HEK293 (cell line): ENCODE results near the gene ZNF438.

Source experiments
- CTCF ChIA-PET: fragments of 350-600 bp; formaldehyde crosslinking; extraction: SDS; loops from one replicate; lab custom pipeline; 2021; ENCODE audit warnings: antibody characterized with exemption; lab: Yijun Ruan, JAX
- POLR2A ChIA-PET: fragments of 300-600 bp; formaldehyde crosslinking; extraction: SDS; loops from one replicate; lab custom pipeline; 2020; ENCODE audit warnings: antibody characterized with exemption, inconsistent platforms; lab: Yijun Ruan, JAX
- H3K27ac ChIP-seq: fragments of 200-500 bp; sonication (Bioruptor generic); 2 replicates; pipeline ENCODE4 v1.5.1; 2014; ENCODE audit warnings: low read depth, low read length, control low read depth, inconsistent platforms; ENCODE audit errors: extremely low read depth
- H3K36me3 ChIP-seq, 2 experiments: fragments of 200-500 bp in 1 of 2; sonication (Bioruptor generic) in 1 of 2; 1 replicate in 1 of 2; 2 replicates in 1 of 2; pipeline ENCODE4 v1.5.1; 2014 to 2017; ENCODE audit warnings: inconsistent platforms in 2 of 2, low read length in 2 of 2; ENCODE audit not compliant: control insufficient read depth in 2 of 2, insufficient read depth in 1 of 2
- H3K4me1 ChIP-seq: fragments of 200-500 bp; sonication (Bioruptor generic); 2 replicates; pipeline ENCODE4 v1.5.1; 2014; ENCODE audit warnings: mild to moderate bottlenecking, low read length, inconsistent platforms; ENCODE audit not compliant: control insufficient read depth, insufficient read depth
- H3K4me3 ChIP-seq: 2 replicates; pipeline ENCODE4 v1.5.1; 2011; ENCODE audit warnings: low read depth, mild to moderate bottlenecking, control low read depth, low read length, moderate library complexity
- H3K9me3 ChIP-seq: fragments of 200-500 bp; sonication (Bioruptor generic); 2 replicates; pipeline ENCODE4 v1.5.1; 2014; ENCODE audit warnings: low read depth, low read length, inconsistent platforms; ENCODE audit not compliant: control insufficient read depth, insufficient read depth
- ELK4 ChIP-seq: IDR thresholded peaks from 2 replicates; pipeline ENCODE4 v1.6.1; 2011; ENCODE audit warnings: mild to moderate bottlenecking, low read depth, low read length, borderline replicate concordance
- GLI2 ChIP-seq: fragments of 450-650 bp; formaldehyde crosslinking; IDR thresholded peaks from 2 replicates; pipeline ENCODE4; 2017; ENCODE audit warnings: missing biosample characterization, missing genetic modification characterization, low read depth, borderline replicate concordance
- GLIS1 ChIP-seq: fragments of 450-650 bp; formaldehyde crosslinking; IDR thresholded peaks from 2 replicates; pipeline ENCODE4 v1.5.1; 2016; ENCODE audit warnings: missing biosample characterization, missing genetic modification characterization
- KLF16 ChIP-seq: fragments of 450-650 bp; formaldehyde crosslinking; IDR thresholded peaks from 2 replicates; pipeline ENCODE4 v1.5.1; 2017; ENCODE audit warnings: missing biosample characterization, missing genetic modification characterization
- KLF8 ChIP-seq: fragments of 450-650 bp; formaldehyde crosslinking; IDR thresholded peaks from 2 replicates; pipeline ENCODE4 v1.5.1; 2016; ENCODE audit warnings: missing biosample characterization, missing genetic modification characterization
- MYNN ChIP-seq: fragments of 450-650 bp; formaldehyde crosslinking; IDR thresholded peaks from 2 replicates; pipeline ENCODE4 v1.5.1; 2016; ENCODE audit warnings: missing biosample characterization, missing genetic modification characterization, borderline replicate concordance
- SP3 ChIP-seq: fragments of 450-650 bp; formaldehyde crosslinking; IDR thresholded peaks from 2 replicates; pipeline ENCODE4 v1.5.1; 2016; ENCODE audit warnings: missing biosample characterization, missing genetic modification characterization
- WT1 ChIP-seq: fragments of 450-650 bp; formaldehyde crosslinking; IDR thresholded peaks from 2 replicates; pipeline ENCODE4 v1.5.1; 2016; ENCODE audit warnings: missing biosample characterization, missing genetic modification characterization
- ZBTB10 ChIP-seq: fragments of 450-650 bp; formaldehyde crosslinking; IDR thresholded peaks from 2 replicates; pipeline ENCODE4 v1.5.1; 2016; ENCODE audit warnings: missing biosample characterization, missing genetic modification characterization
- ZBTB20 ChIP-seq: fragments of 450-650 bp; formaldehyde crosslinking; IDR thresholded peaks from 2 replicates; pipeline ENCODE4 v1.5.1; 2016; ENCODE audit warnings: missing biosample characterization, missing genetic modification characterization
- ZNF114 ChIP-seq: fragments of 450-650 bp; formaldehyde crosslinking; IDR thresholded peaks from 2 replicates; pipeline ENCODE4 v1.5.0; 2017; ENCODE audit warnings: missing biosample characterization, missing genetic modification characterization
- ZNF146 ChIP-seq: fragments of 450-650 bp; formaldehyde crosslinking; IDR thresholded peaks from 2 replicates; pipeline ENCODE4 v1.5.1; 2016; ENCODE audit warnings: missing biosample characterization, missing genetic modification characterization
- ZNF148 ChIP-seq: fragments of 450-650 bp; formaldehyde crosslinking; IDR thresholded peaks from 2 replicates; pipeline ENCODE4 v1.5.0; 2017; ENCODE audit warnings: missing biosample characterization, missing genetic modification characterization, borderline replicate concordance
- ZNF248 ChIP-seq: fragments of 450-650 bp; formaldehyde crosslinking; IDR thresholded peaks from 2 replicates; pipeline ENCODE4 v1.5.1; 2017; ENCODE audit warnings: missing biosample characterization, missing genetic modification characterization
- ZNF37A ChIP-seq: fragments of 450-650 bp; IDR thresholded peaks from 2 replicates; pipeline ENCODE4 v1.5.1; 2018; ENCODE audit warnings: missing biosample characterization, missing genetic modification characterization
- ZNF433 ChIP-seq: fragments of 450-650 bp; formaldehyde crosslinking; IDR thresholded peaks from 2 replicates; pipeline ENCODE4 v1.5.1; 2016; ENCODE audit warnings: missing biosample characterization, missing genetic modification characterization, low read depth
- ZNF473 ChIP-seq: fragments of 450-650 bp; formaldehyde crosslinking; IDR thresholded peaks from 2 replicates; pipeline ENCODE4 v1.5.1; 2017; ENCODE audit warnings: missing biosample characterization, missing genetic modification characterization
- ZNF521 ChIP-seq: fragments of 450-650 bp; formaldehyde crosslinking; IDR thresholded peaks from 2 replicates; pipeline ENCODE4 v1.5.1; 2017; ENCODE audit warnings: missing biosample characterization, mild to moderate bottlenecking, missing genetic modification characterization
- ZNF530 ChIP-seq: fragments of 450-650 bp; formaldehyde crosslinking; IDR thresholded peaks from 2 replicates; pipeline ENCODE4 v1.5.1; 2016; ENCODE audit warnings: low read depth, missing biosample characterization, missing genetic modification characterization
- ZNF544 ChIP-seq: fragments of 450-650 bp; formaldehyde crosslinking; IDR thresholded peaks from 2 replicates; pipeline ENCODE4 v1.5.0; 2017; ENCODE audit warnings: missing biosample characterization, missing genetic modification characterization
- ZNF549 ChIP-seq: fragments of 450-650 bp; IDR thresholded peaks from 2 replicates; pipeline ENCODE4 v1.5.1; 2018; ENCODE audit warnings: missing biosample characterization, missing genetic modification characterization, mild to moderate bottlenecking, inconsistent platforms, moderate library complexity
- ZNF654 ChIP-seq: fragments of 450-650 bp; formaldehyde crosslinking; IDR thresholded peaks from 2 replicates; pipeline ENCODE4 v1.5.1; 2016; ENCODE audit warnings: low read depth, missing biosample characterization, missing genetic modification characterization
- ZNF660 ChIP-seq: fragments of 450-650 bp; IDR thresholded peaks from 2 replicates; pipeline ENCODE4 v1.5.1; 2018; ENCODE audit warnings: missing biosample characterization, mild to moderate bottlenecking, missing genetic modification characterization
- ZNF670 ChIP-seq: fragments of 450-650 bp; formaldehyde crosslinking; IDR thresholded peaks from 2 replicates; pipeline ENCODE4 v1.5.1; 2016; ENCODE audit warnings: missing biosample characterization, missing genetic modification characterization, low read depth
- ZNF747 ChIP-seq: fragments of 450-650 bp; formaldehyde crosslinking; IDR thresholded peaks from 2 replicates; pipeline ENCODE4 v1.5.1; 2016; ENCODE audit warnings: missing biosample characterization, missing genetic modification characterization
- ZSCAN30 ChIP-seq: fragments of 450-650 bp; IDR thresholded peaks from 2 replicates; pipeline ENCODE4 v1.5.1; 2018; ENCODE audit warnings: missing biosample characterization, mild to moderate bottlenecking, missing genetic modification characterization, moderate library complexity
- TF ChIP-seq, protein P1 (sequence below): fragments of 450-650 bp; formaldehyde crosslinking; IDR thresholded peaks from 2 replicates; pipeline ENCODE4 v1.5.1; 2016; ENCODE audit warnings: missing biosample characterization, missing genetic modification characterization, low read depth

The ZNF438 gene

GRCh38 chr10:30840395-30841050, 191.1 kb downstream of the ZNF438 start:
- Histone ChIP-seq H3K36me3 (no peaks in the 10 kb centered on the region), H3K27ac (no peak overlapping the region), H3K9me3 (no peaks in the 10 kb centered on the region), H3K4me1 (no peaks in the 10 kb centered on the region), H3K4me3 (no peak overlapping the region)
- ChIA-PET POLR2A (no interaction called here), CTCF (no interaction called here)
- TF ChIP-seq KLF16 (tag by site-specific recombination) (no peak), ZNF248 (tag by site-specific recombination) (no peak), ZNF37A (no peak), SP3 (tag by site-specific recombination) (no peak)

GRCh38 chr10:30839652-30840051, 192.0 kb downstream of the ZNF438 start:
- Histone ChIP-seq H3K4me1 (no peaks in the 10 kb centered on the region), H3K4me3 (no peak overlapping the region)
- CTCF ChIA-PET, result no interaction called here
- TF ChIP-seq ZNF660 (tag by site-specific recombination) (no peak), GLI2 (tag by site-specific recombination) (no peak), ZNF747 (tag by site-specific recombination) (no peak), WT1 (no peak), ZBTB10 (no peak), ZNF433 (no peak), GLIS1 (no peak), ZNF530 (tag by site-specific recombination) (no peak), ZNF654 (tag by site-specific recombination) (no peak), KLF16 (tag by site-specific recombination) (no peak), ELK4 (no peak), MYNN (no peak), ZNF521 (tag by site-specific recombination) (no peak), KLF8 (no peak), ZBTB20 (tag by site-specific recombination) (no peak)
- TF ChIP-seq, all 188 proteins: peak for 0
- Histone ChIP-seq H3K27ac (no peak overlapping the region), H3K9me3 (no peaks in the 10 kb centered on the region), H3K36me3 (no peaks in the 10 kb centered on the region)
- POLR2A ChIA-PET, result no interaction called here

GRCh38 chr10:30836406-30836805, 195.3 kb downstream of the ZNF438 start:
- Histone ChIP-seq H3K27ac (no peak overlapping the region), H3K36me3 (no peaks in the 10 kb centered on the region), H3K4me1 (no peaks in the 10 kb centered on the region), H3K9me3 (no peaks in the 10 kb centered on the region), H3K4me3 (no peak overlapping the region)
- ChIA-PET POLR2A (no interaction called here), CTCF (no interaction called here)
- TF ChIP-seq ZNF521 (tag by site-specific recombination) (no peak), ZNF670 (tag by site-specific recombination) (no peak), ZNF146 (tag by site-specific recombination) (no peak), ZNF114 (tag by site-specific recombination) (no peak), ZNF473 (no peak), ZNF544 (no peak), ZNF549 (tag by site-specific recombination) (no peak), ZSCAN30 (tag by site-specific recombination) (no peak), ZNF248 (tag by site-specific recombination) (no peak), ZNF148 (no peak)
- TF ChIP-seq, protein P1, sequence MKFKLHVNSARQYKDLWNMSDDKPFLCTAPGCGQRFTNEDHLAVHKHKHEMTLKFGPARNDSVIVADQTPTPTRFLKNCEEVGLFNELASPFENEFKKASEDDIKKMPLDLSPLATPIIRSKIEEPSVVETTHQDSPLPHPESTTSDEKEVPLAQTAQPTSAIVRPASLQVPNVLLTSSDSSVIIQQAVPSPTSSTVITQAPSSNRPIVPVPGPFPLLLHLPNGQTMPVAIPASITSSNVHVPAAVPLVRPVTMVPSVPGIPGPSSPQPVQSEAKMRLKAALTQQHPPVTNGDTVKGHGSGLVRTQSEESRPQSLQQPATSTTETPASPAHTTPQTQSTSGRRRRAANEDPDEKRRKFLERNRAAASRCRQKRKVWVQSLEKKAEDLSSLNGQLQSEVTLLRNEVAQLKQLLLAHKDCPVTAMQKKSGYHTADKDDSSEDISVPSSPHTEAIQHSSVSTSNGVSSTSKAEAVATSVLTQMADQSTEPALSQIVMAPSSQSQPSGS, result no peak
